A673 (cell line): Measurements from ENCODE around the gene EYA3. TPM values are rescaled to one million over a fixed set of nuclear protein-coding genes. Genes with fewer than 3 reads are reported as not detected.
"Not testable (repeated sequence)": the region's sequence is repeated elsewhere in the genome, so short reads cannot be mapped to it uniquely, and the experiment has no call there.

Experiments used
- BruUV-seq: library from RNA; stranded (reverse); fragments of 400-500 nt; replicated peaks from 2 replicates; lab custom pipeline; 2021; lab: Mats Ljungman, UMichigan
- CTCF ChIA-PET: fragments of 300-600 bp; sonication (Branson Sonifier 250); formaldehyde crosslinking; loops from one replicate; lab custom pipeline; 2022; ENCODE audit warnings: antibody characterized with exemption; lab: Charles Lee
- POLR2A ChIA-PET: fragments of 300-600 bp; sonication (Branson Sonifier 250); formaldehyde crosslinking; loops from one replicate; lab custom pipeline; 2022; ENCODE audit warnings: antibody characterized with exemption; ENCODE audit not compliant: low non-redundant PET; lab: Charles Lee
- DNase-seq: peaks from one replicate; pipeline ENCODE4 v3.0.0-alpha.2; 2015; ENCODE audit warnings: low spot score
- H3K27ac ChIP-seq: fragments of 200-600 bp; sonication (generic); 2 replicates; pipeline ENCODE4 v1.5.1; 2016; ENCODE audit warnings: mixed run types, low read depth, mild to moderate bottlenecking, mixed read lengths, antibody characterized with exemption, low read length; ENCODE audit not compliant: poor library complexity, severe bottlenecking
- H3K27me3 ChIP-seq: fragments of 200-600 bp; sonication (generic); replicated peaks from 2 replicates; pipeline ENCODE4 v1.6.1; 2017; ENCODE audit warnings: mixed run types, low read depth, mild to moderate bottlenecking, mixed read lengths, antibody characterized with exemption, low read length; ENCODE audit not compliant: insufficient read depth, poor library complexity
- H3K36me3 ChIP-seq: fragments of 200-600 bp; sonication (generic); 2 replicates; pipeline ENCODE4 v1.6.1; 2016; ENCODE audit warnings: mixed run types, mild to moderate bottlenecking, mixed read lengths, antibody characterized with exemption, low read length; ENCODE audit not compliant: insufficient read depth, poor library complexity, severe bottlenecking
- H3K4me1 ChIP-seq: fragments of 200-600 bp; sonication (generic); 2 replicates; pipeline ENCODE4 v1.6.1; 2017; ENCODE audit warnings: mixed run types, mild to moderate bottlenecking, mixed read lengths, antibody characterized with exemption, low read length; ENCODE audit not compliant: insufficient read depth, poor library complexity, severe bottlenecking
- H3K4me3 ChIP-seq: fragments of 200-600 bp; sonication (generic); 2 replicates; pipeline ENCODE4 v1.5.1; 2016; ENCODE audit warnings: low read depth, mixed run types, mild to moderate bottlenecking, mixed read lengths, low read length; ENCODE audit not compliant: poor library complexity, severe bottlenecking
- H3K9me3 ChIP-seq: fragments of 200-600 bp; sonication (generic); 2 replicates; pipeline ENCODE4 v1.6.1; 2016; ENCODE audit warnings: mixed run types, low read depth, mild to moderate bottlenecking, mixed read lengths, antibody characterized with exemption, low read length; ENCODE audit not compliant: poor library complexity, severe bottlenecking
- CTCF ChIP-seq: fragments of 300-800, 200-600 bp; sonication (generic); conservative IDR thresholded peaks from 2 replicates; pipeline ENCODE4 v1.5.1; 2017; ENCODE audit warnings: low read depth, mild to moderate bottlenecking, antibody characterized with exemption, low read length, moderate library complexity, mixed read lengths
- EZH2 ChIP-seq: fragments of 200-600 bp; sonication (generic); IDR thresholded peaks from 2 replicates; pipeline ENCODE4 v1.6.1; 2017; ENCODE audit warnings: borderline replicate concordance, low read depth, mild to moderate bottlenecking, mixed read lengths, antibody characterized with exemption, low read length; ENCODE audit not compliant: poor library complexity, severe bottlenecking
- intact Hi-C: fragments of 100-400 bp; cut with micrococcal nuclease; formaldehyde crosslinking; loops from one replicate; pipeline ENCODE4 v1.10.0; 2022; ENCODE audit not compliant: unreplicated experiment
- total RNA-seq: library from RNA; stranded (reverse); gene quantifications from 2 replicates; pipeline ENCODE4 v1.2.3, GENCODE V29; 2021

EYA3 gene
- total RNA-seq, 1 experiment from 2014 or later = 33.4 TPM

GRCh38 chr1:27999055-27999454, 89.4 kb downstream of the EYA3 start:
- Histone ChIP-seq H3K27ac (no peak overlapping the region), H3K27me3 (no peaks in the 10 kb centered on the region), H3K36me3 (peaks cover 37% of the 10 kb centered on the region), H3K4me3 (no peak overlapping the region), H3K4me1 (no peaks in the 10 kb centered on the region), H3K9me3 (no peaks in the 10 kb centered on the region)
- CTCF ChIA-PET = no interaction called here
- no peak for DNase-seq
- POLR2A ChIA-PET = no interaction called here
- no peak for TF ChIP-seq EZH2
- no peak for TF ChIP-seq CTCF
- no TSS peak for BruUV-seq
- intact Hi-C loops = no loop called here

GRCh38 chr1:27994526-27994925, 93.9 kb downstream of the EYA3 start:
- POLR2A ChIA-PET = interaction anchor here (0.5 kb wide), 1 partner anchor 82 kb away, joined by 5 read pairs; no protein-coding TSS in a partner anchor
- H3K4me3 ChIP-seq, intact Hi-C loops, BruUV-seq, H3K9me3 ChIP-seq, H3K27me3 ChIP-seq, H3K4me1 ChIP-seq, CTCF ChIA-PET, H3K27ac ChIP-seq, DNase-seq: not testable (repeated sequence)
- H3K36me3 ChIP-seq = peaks cover 56% of the 10 kb centered on the region

- BruUV-seq = no TSS peak
- POLR2A ChIA-PET = interaction anchor here (0.5 kb wide), 1 partner anchor 82 kb away, joined by 5 read pairs; no protein-coding TSS in a partner anchor
- Histone ChIP-seq H3K4me3 (no peak overlapping the region), H3K27me3 (no peaks in the 10 kb centered on the region), H3K36me3 (peaks cover 56% of the 10 kb centered on the region), H3K27ac (no peak overlapping the region), H3K4me1 (no peaks in the 10 kb centered on the region), H3K9me3 (no peaks in the 10 kb centered on the region)
- intact Hi-C loops = no loop called here
- TF ChIP-seq CTCF = no peak
- no peak for TF ChIP-seq EZH2
- CTCF ChIA-PET = no interaction called here
- DNase-seq = no peak
Observed at GRCh38 chr1:27994060-27994459, 94.3 kb downstream of the EYA3 start.

- CTCF ChIA-PET = no interaction called here
- H3K36me3 ChIP-seq = peaks cover 57% of the 10 kb centered on the region
- TF ChIP-seq EZH2 (no peak), CTCF (no peak)
Observed at GRCh38 chr1:27993241-27993640, 95.2 kb downstream of the EYA3 start.

More at GRCh38 chr1:27993241-27993640, 95.2 kb downstream of the EYA3 start:
- POLR2A ChIA-PET = interaction anchor here (0.6 kb wide), 1 partner anchor 22 kb away, joined by 4 read pairs; no protein-coding TSS in a partner anchor
- no peaks in the 10 kb centered on the region for H3K9me3 ChIP-seq
- intact Hi-C loops = no loop called here
- H3K27ac ChIP-seq = no peak overlapping the region
- no peaks in the 10 kb centered on the region for H3K4me1 ChIP-seq
- no peaks in the 10 kb centered on the region for H3K27me3 ChIP-seq
- no peak for DNase-seq
- BruUV-seq = no TSS peak
- H3K4me3 ChIP-seq = no peak overlapping the region
